ENCODE data around the gene IL1F10. TPM values are rescaled to one million over a fixed set of nuclear protein-coding genes. Genes with fewer than 3 reads are reported as not detected.

Gene IL1F10
- total RNA-seq, 2 donors from 2014 or later = not detected

DNA sequence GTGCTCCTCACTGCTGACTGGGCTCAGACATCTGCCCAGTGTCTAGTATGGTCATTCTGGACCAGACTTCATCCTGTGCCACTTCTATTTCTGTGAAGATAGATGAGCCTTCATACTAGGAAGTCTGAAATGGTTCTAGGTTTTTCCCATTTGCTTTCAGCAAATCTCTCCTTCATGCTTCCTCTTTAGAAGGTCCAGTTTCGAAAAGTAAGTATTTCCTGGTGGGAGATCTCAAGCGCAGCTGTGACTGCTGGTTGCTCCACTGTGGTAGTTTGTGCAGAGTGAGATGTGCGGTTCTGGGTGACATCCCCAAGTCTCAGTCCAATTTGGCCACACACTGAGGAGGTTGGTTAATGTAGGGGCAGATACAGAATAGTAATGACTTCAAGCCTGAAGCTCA is 29.5 kb upstream of the IL1F10 start:
- Histone ChIP-seq H3K27me3 (replicated peaks; ENCODE audit: insufficient read depth) (no peaks in the 10 kb centered on the region), H3K9me3 (no peaks in the 10 kb centered on the region), H3K4me3 (no peak overlapping the region), H3K36me3 (no peaks in the 10 kb centered on the region), H3K27ac (no peak overlapping the region), H3K4me1 (ENCODE audit: control insufficient read depth in 1 of 2, low read depth in 2 of 2) (no peaks in the 10 kb centered on the region)
- DNase-seq (ENCODE audit: low spot score) (no peak), ATAC-seq (ENCODE audit: insufficient number of reproducible peaks, low FRiP score, low read depth) (no peak)
- no peak for TF ChIP-seq CTCF (IDR thresholded peaks at IDR 0.05)

GRCh38 chr2:113039158-113039557 is 28.6 kb upstream of the IL1F10 start:
- no peak overlapping the region for H3K27ac ChIP-seq
- H3K27me3 ChIP-seq (replicated peaks; ENCODE audit: insufficient read depth) = no peaks in the 10 kb centered on the region
- H3K9me3 ChIP-seq = no peaks in the 10 kb centered on the region
- TF ChIP-seq CTCF (IDR thresholded peaks at IDR 0.05) = no peak
- DNase-seq (ENCODE audit: low spot score) = no peak
- H3K4me1 ChIP-seq (ENCODE audit: control insufficient read depth in 1 of 2, low read depth in 2 of 2) = no peaks in the 10 kb centered on the region
- H3K4me3 ChIP-seq = no peak overlapping the region
- ATAC-seq (ENCODE audit: insufficient number of reproducible peaks, low FRiP score, low read depth) = no peak
- no peaks in the 10 kb centered on the region for H3K36me3 ChIP-seq

GRCh38 chr2:113039719-113040118 is 28.1 kb upstream of the IL1F10 start:
- DNase-seq (ENCODE audit: low spot score) (no peak), ATAC-seq (ENCODE audit: insufficient number of reproducible peaks, low FRiP score, low read depth) (no peak)
- no peak overlapping the region for H3K4me3 ChIP-seq
- no peaks in the 10 kb centered on the region for H3K4me1 ChIP-seq (ENCODE audit: control insufficient read depth in 1 of 2, low read depth in 2 of 2)
- no peaks in the 10 kb centered on the region for H3K27me3 ChIP-seq (replicated peaks; ENCODE audit: insufficient read depth)
- no peaks in the 10 kb centered on the region for H3K9me3 ChIP-seq
- H3K27ac ChIP-seq = no peak overlapping the region
- TF ChIP-seq CTCF (IDR thresholded peaks at IDR 0.05) = no peak
- no peaks in the 10 kb centered on the region for H3K36me3 ChIP-seq

GRCh38 chr2:113041871-113042270 is 25.9 kb upstream of the IL1F10 start:
- TF ChIP-seq CTCF (IDR thresholded peaks at IDR 0.05) = no peak
- H3K9me3 ChIP-seq = no peaks in the 10 kb centered on the region
- no peak overlapping the region for H3K4me3 ChIP-seq
- H3K36me3 ChIP-seq = no peaks in the 10 kb centered on the region
- H3K4me1 ChIP-seq (ENCODE audit: control insufficient read depth in 1 of 2, low read depth in 2 of 2) = no peaks in the 10 kb centered on the region
- no peaks in the 10 kb centered on the region for H3K27me3 ChIP-seq (replicated peaks; ENCODE audit: insufficient read depth)
- DNase-seq (ENCODE audit: low spot score) (no peak), ATAC-seq (ENCODE audit: insufficient number of reproducible peaks, low FRiP score, low read depth) (no peak)
- no peak overlapping the region for H3K27ac ChIP-seq

DNA sequence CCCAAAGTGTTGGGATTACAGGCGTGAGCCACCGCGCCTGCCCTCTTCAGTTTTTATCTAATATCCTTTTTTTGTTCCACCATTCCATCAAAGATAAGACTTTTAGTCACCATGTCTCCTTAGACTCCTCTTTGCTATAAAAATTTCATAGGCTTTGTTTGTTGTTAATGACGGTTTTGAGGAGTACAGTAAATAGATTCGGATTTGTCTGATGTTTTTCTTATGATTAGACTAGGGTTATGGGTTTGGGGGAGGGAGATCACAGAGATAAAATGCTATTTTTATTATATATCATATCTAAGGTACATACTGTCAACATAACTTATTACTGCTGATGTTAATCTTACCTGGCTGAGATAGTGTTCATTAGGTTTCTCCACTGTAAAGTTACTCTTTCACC is 21.3 kb upstream of the IL1F10 start:
- no peak for TF ChIP-seq CTCF (IDR thresholded peaks at IDR 0.05)
- Histone ChIP-seq H3K27me3 (replicated peaks; ENCODE audit: insufficient read depth) (no peaks in the 10 kb centered on the region), H3K4me1 (ENCODE audit: control insufficient read depth in 1 of 2, low read depth in 2 of 2) (no peaks in the 10 kb centered on the region), H3K9me3 (no peaks in the 10 kb centered on the region), H3K4me3 (no peak overlapping the region), H3K36me3 (no peaks in the 10 kb centered on the region), H3K27ac (no peak overlapping the region)
- DNase-seq (ENCODE audit: low spot score) (no peak), ATAC-seq (ENCODE audit: insufficient number of reproducible peaks, low FRiP score, low read depth) (no peak)
